DMS53 (cell line): ENCODE data around the gene BOD1L1.

Experiments
- DNase-seq: peaks from one replicate; lab custom pipeline; 2025; lab: John Stamatoyannopoulos, UW

Gene BOD1L1

DNA sequence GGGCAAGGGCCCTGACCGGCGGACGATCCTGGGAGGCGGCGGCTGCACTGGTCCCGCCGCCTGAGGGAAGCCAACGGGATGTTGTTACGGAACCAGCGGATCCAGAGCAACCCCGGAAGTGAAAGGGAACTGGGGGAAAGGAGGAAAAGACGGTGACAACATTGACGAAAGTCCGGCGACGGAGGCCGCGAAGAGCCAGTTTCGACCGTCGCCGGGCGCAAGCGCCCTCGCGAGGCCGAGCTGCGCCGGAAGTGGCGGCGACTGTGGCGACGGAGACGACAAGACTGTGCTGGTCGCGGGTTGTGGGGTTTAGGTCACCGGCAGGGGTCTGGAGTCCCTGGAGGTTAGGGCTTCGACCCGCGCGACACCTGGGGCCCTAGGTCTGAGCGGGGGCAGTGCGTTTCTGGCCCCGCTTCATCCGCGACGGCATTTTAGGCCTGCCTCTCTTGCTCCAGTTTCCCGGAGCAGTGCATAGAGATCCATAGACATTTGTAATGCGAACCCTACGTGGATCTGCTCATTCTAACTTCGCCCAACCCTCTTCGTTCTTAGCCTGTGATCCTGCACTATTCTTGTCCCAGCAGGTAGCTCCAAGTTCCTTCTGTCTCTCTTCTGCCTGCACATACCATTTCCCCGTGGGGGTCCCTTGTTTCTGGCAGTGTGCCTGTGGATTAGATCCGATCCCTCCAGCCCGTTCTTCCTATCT is at the start of gene BOD1L1:
TSS of gene BOD1L1 (minus strand) at position 120 of the 706 bp plus-strand sequence. CDS start 138 bp downstream, outside the sequence.
- DNase-seq: peak; percentile 97

GRCh38 chr4:13674971-13675370 is 47.4 kb upstream of the BOD1L1 start:
- no peak for DNase-seq

GRCh38 chr4:13673167-13673566 is 45.6 kb upstream of the BOD1L1 start:
- DNase-seq: no peak

- DNase-seq: no peak
Observed at GRCh38 chr4:13670456-13671160, 43.1 kb upstream of the BOD1L1 start.

DNA sequence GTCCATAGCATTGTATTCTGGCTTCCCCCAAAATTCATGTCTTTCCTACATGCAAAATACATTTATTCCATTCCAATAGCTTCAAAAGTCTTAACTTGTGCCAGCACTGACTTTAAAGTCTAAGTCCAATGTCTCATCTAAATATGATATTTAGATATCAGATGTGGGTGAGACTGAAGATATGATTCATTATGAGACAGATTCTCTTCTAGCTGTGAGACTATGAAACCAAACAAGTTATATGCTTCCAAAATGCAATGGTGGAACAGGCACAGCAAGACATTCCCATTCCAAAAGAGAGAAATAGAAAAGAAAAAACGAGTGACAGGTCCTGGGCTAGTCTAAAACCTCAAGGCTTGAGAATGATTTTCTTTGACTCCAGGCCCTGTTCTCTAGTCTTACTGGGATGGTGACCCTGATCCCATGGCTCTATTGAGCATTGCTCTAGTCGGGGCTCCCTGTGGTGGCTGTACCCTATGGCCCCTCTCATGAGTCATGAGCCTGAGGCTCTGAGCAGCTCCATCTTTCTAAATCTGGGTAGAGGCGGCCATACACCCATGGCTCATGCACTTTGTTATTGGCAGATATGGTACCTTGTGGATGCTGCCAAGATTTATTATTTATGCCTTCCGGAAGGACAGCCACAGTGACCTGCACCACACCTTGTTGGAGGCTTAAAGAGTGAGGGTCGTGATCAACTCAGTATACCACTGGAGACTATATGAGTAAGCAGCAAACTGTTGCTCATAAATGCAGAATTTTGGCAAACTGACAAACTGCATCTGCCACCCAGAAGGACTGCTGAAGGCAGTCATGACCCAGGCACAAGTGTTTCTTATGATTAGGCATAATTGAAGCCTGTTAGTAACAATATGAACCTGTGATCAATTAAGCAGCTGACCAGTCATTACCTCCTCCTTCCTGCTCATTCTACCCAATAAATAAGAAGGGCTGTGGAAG is 38.5 kb upstream of the BOD1L1 start:
- DNase-seq: no peak

GRCh38 chr4:13659341-13660070 is 32.0 kb upstream of the BOD1L1 start:
- no peak for DNase-seq

DNA sequence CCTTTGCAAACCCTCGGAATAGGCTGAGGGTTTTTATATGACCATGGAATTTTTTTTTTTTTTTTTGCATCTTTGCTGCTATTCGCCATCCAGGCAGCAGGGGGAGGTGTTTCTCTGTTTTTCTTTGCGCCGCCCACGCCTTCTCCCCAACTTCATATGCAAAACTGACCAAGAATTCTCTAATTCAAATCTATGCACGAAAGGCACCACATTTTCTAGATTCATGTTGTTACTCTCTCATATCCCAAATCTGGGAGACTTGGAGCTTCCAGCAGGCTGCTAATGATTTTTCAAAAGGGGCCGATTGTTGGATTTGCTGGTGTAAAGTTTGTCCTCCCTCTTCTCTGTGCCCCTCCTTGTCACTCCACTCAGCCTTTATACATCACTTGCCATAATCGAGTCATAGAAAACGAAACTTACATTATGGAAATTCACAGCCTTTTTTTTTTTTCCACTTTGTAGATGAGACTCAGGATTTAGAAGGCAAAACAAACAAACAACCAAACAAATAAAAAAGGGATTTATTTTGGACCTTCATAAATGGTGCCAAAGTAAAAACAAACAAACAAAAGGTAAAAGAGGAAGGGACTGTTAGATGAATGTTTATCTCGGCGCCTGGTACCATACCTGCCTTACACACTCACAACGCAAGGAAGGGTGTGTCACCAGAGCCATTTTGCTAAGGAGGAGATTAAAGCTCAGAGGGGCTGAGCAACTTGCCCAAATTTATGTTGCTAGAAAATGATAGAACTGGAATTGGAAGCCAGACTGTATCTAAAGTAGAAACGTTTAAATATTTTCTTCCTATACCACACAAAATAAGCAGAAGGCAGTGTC is 29.3 kb upstream of the BOD1L1 start:
- peak; percentile 72 for DNase-seq

- DNase-seq: peak; percentile 90
Observed at GRCh38 chr4:13654162-13654797, 26.8 kb upstream of the BOD1L1 start.

DNA sequence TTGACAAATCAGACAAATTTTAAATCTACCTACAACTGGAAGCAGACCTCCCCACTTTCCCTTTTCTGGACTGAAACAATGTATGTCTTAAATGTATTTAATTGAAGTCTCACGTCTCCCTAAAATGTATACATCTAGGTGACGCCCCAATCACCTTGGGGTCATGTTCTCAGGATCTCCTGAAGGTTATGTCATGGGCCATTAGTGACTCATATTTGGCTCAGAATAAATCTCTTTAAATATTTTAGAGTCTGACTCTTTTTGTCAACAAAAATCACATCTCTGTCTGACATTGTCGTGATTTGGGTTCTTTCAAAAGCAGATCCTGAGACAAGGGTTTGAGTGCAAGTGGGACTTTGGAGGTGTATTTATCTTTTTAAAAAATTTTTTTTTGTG is 26.2 kb upstream of the BOD1L1 start:
- no peak for DNase-seq

DNA sequence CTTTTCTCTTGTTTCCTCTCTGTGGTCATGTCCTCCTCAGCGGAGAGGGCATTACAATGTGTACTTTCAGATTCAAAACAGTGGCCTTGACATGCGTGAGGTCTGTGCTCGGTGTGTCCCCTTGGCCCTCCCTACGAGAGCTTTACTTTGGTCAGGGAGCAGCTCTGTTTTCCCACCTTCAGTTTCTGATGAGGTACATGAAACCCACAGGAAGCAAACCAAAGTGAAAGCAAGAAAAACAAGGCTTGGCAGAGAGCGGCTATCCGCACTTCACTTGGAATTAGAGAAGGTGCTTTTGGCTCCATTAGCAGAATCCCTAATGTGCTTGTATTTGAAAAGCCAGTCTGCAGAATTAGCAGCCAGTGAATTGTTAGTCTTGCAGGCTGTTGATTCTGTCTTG is 19.5 kb upstream of the BOD1L1 start:
- DNase-seq: no peak

- DNase-seq: peak; percentile 15
Observed at GRCh38 chr4:13645075-13645474, 17.6 kb upstream of the BOD1L1 start.

- DNase-seq: peak; percentile 50
Observed at GRCh38 chr4:13642170-13642950, 14.8 kb upstream of the BOD1L1 start.

DNA sequence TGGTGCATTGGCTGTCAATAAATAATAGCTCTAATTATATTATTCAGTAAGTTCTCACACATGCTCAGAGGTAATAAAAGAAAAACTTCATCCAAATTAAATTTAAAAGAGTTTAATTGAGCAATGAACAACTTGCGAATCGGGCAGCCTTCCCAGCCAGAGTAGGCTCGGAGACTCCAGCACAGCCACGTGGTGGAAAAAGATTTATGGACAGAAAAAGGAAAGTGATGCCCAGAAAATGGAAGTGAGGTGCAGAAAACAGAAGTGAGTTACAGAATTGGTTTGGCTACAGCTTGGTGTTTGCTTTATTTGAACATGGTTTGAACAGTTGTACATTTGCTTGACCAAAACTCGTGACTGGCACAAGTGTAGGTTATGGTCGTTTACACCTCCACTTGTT is 13.6 kb upstream of the BOD1L1 start:
- DNase-seq: no peak

DNA sequence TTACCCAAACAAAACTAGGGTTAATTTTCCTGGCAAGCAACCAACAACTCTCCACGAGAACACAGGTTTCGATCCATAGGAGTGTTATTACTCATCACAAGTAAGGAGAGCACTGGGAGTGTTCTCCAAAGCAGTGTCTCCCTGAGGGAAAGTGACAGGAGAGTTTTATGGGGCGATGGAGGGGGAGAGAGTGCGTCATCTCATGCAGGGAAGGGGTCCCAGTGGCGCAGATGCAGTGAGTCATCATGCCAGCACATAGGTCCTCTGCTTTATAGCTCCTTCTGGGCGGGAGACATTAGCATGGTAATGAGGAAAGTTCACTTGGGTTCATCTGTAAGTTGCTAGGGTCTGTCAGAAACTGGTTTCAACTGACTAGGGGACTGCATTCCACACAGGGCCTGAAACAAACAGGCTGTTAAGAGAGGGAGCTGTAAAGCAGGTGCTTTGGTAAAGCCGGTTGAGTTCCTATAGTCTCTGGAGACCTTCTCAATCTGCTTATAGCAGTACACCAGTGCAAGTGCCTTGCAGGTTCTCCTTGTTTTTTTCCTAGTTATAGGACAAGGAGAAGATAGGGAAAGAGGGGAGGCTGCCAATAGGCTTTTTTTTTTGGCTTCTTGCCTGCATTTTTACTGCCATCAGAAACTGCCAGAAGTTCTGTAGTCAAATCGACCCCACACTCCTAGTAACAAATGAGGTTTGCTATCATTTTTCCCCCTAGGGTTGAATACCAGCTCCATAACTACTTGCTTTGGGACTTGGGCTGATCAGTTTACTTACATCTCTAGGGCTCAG is 12.8 kb upstream of the BOD1L1 start:
- DNase-seq: peak; percentile 38

- no peak for DNase-seq
Observed at GRCh38 chr4:13635286-13635799, 7.8 kb upstream of the BOD1L1 start.

GRCh38 chr4:13633671-13634070 is 6.1 kb upstream of the BOD1L1 start:
- DNase-seq: no peak

DNA sequence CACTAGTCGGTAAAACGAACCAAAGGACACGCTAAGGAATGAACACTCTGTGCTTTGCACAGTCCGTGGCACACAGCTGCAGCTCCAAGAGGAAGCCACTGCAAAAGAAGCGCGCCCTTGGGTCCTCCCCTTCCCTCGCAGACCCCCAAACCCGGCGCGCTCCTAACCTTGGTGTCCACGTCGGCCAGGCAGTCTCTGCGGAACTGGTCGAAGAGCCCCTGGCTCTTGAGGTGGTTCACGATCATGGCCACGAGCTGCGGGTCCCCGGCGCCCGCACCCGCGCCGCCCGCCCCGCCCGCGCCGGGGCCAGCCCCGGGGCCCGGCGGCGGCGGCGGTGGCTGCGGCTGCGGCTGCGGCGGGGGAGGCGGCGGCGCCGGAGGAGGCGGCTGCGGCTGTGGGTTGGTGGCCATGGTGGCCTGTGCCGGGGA is 333 bp downstream of the BOD1L1 start:
- no peak for DNase-seq

DNA sequence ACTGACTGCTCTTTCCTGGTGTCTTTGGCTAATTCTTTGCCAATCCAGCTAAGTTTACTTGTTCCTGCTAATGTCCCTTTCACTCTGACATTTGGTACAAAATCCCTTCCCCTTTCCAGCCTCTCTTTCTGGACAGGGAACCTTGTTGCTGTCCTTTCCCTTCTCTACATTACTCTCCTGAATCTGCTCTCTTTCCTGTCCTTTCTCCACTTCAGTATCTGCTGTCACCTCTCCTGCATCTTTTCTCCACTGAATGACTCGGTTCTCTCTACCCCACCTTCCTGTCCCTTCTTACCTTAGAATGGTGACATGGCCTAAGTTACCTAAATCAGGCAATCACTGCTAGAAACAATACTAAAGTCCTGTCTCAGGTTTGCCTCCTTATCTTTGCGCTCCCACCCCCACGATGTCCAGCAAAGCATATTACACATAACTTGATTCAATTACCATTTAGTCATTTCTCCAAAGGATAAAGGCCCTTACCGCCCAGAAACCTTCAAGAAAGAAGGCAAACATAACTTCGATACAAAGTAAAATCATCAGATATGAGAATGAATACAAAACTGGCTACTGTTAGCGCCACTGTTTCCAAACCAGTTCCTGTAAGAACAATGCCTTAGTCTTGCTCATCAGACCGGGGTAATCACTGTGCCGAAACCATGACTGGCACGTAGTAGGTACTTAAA is 890 bp downstream of the BOD1L1 start:
- DNase-seq: peak; percentile 31
